Naive B cell (primary cell): ENCODE data around the gene UNC5B. TPM values are rescaled to one million over a fixed set of nuclear protein-coding genes. Genes with fewer than 3 reads are reported as not detected.
"Not testable (repeated sequence)": the region's sequence is repeated elsewhere in the genome, so short reads cannot be mapped to it uniquely, and the experiment has no call there.

Source experiments
- ATAC-seq, 2 donors: fragments of 150-1000 bp; cut with Tn5 transposase; 2 replicates each; pipeline ENCODE4 v1.10.0; 2021; ENCODE audit warnings: low read depth in 2 of 2, mild to moderate bottlenecking in 2 of 2, moderate library complexity in 2 of 2
- DNase-seq: peaks from one replicate; pipeline ENCODE4 v3.0.0; 2022
- H3K27ac Mint-ChIP-seq, 6 donors: one replicate each; pipeline ENCODE4 v1.8.0; 2020 to 2022; ENCODE audit warnings: mild to moderate bottlenecking in 6 of 6, mixed read lengths in 6 of 6, moderate library complexity in 5 of 6, inconsistent platforms in 2 of 6
- H3K27me3 Mint-ChIP-seq, 3 donors: one replicate each; pipeline ENCODE4 v1.8.0; 2021 to 2022; ENCODE audit warnings: mixed read lengths in 3 of 3, mild to moderate bottlenecking in 1 of 3
- H3K36me3 Mint-ChIP-seq, 2 donors: one replicate each; pipeline ENCODE4 v1.8.0; 2020 to 2022; ENCODE audit warnings: mixed read lengths in 2 of 2, inconsistent platforms in 1 of 2, mild to moderate bottlenecking in 1 of 2
- H3K4me1 Mint-ChIP-seq, 3 donors: one replicate each; pipeline ENCODE4 v1.8.0; 2020 to 2022; ENCODE audit warnings: mixed read lengths in 3 of 3, inconsistent platforms in 1 of 3, mild to moderate bottlenecking in 1 of 3, moderate library complexity in 1 of 3
- H3K4me3 Mint-ChIP-seq, 8 donors: one replicate each; pipeline ENCODE4 v1.8.0; 2020 to 2022; ENCODE audit warnings: mild to moderate bottlenecking in 8 of 8, mixed read lengths in 8 of 8, moderate library complexity in 8 of 8, inconsistent platforms in 2 of 8
- H3K9me3 Mint-ChIP-seq, 7 donors: one replicate each; pipeline ENCODE4 v1.8.0; 2020 to 2022; ENCODE audit warnings: mixed read lengths in 7 of 7, mild to moderate bottlenecking in 5 of 7, inconsistent platforms in 2 of 7, moderate library complexity in 1 of 7
- polyA plus RNA-seq, 6 donors: library from polyadenylated mRNA; unstranded; fragments of 300-500 nt; fragmentation: Illumina TruSeq; gene quantifications; one replicate each; pipeline ENCODE4 v1.2.3, GENCODE V29; 2021; ENCODE audit warnings: low read depth in 6 of 6

UNC5B gene
- polyA plus RNA-seq, 6 donors from 2014 or later = not detected

DNA sequence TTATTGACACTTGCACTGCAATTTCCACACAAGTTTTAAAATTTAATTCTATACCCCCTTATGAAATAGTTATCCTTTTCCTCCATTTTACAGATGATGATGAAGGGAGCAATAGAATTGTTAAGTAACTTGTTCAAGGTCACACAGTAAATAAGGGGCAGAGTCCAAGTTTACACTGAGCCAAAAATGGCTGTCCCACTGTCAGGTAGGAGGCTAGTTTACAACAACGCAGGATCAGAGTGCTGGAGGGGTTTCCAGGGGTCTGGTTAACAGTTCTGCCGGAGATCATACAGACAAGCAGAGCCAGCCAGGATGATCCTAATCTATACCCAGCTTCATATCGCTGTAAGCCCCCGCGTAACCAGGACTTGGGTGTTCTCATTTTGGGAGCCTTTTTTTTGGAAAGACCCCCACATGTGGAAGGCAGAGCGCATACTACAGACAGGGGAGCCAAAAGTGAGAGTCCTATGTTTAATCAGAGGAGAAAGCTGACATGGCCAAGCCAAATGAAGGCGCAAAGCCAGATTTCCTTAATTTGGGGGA, 524 bp upstream of the UNC5B start:
- peaks cover 7 to 29% (median 9%) of the 10 kb centered on the region in 3 donors for H3K4me1 Mint-ChIP-seq
- DNase-seq (no peak), ATAC-seq (no peak)
- H3K4me3 Mint-ChIP-seq = peak overlapping the region; percentile 60 to 90 (median 64)
- H3K9me3 Mint-ChIP-seq = no peaks in the 10 kb centered on the region
- H3K27me3 Mint-ChIP-seq = peaks cover 50 to 91% (median 66%) of the 10 kb centered on the region in 3 donors
- H3K27ac Mint-ChIP-seq = no peak overlapping the region
- no peaks in the 10 kb centered on the region for H3K36me3 Mint-ChIP-seq

GRCh38 chr10:71213127-71213621, 804 bp downstream of the UNC5B start:
- H3K9me3 Mint-ChIP-seq = no peaks in the 10 kb centered on the region
- peaks cover 45 to 87% (median 63%) of the 10 kb centered on the region in 3 donors for H3K27me3 Mint-ChIP-seq
- DNase-seq (no peak), ATAC-seq (no peak)
- H3K27ac Mint-ChIP-seq = no peak overlapping the region
- H3K4me3 Mint-ChIP-seq = peak overlapping the region; percentile 60 to 91 (median 80)
- H3K4me1 Mint-ChIP-seq = peaks cover 13 to 35% (median 16%) of the 10 kb centered on the region in 3 donors
- no peaks in the 10 kb centered on the region for H3K36me3 Mint-ChIP-seq

DNA sequence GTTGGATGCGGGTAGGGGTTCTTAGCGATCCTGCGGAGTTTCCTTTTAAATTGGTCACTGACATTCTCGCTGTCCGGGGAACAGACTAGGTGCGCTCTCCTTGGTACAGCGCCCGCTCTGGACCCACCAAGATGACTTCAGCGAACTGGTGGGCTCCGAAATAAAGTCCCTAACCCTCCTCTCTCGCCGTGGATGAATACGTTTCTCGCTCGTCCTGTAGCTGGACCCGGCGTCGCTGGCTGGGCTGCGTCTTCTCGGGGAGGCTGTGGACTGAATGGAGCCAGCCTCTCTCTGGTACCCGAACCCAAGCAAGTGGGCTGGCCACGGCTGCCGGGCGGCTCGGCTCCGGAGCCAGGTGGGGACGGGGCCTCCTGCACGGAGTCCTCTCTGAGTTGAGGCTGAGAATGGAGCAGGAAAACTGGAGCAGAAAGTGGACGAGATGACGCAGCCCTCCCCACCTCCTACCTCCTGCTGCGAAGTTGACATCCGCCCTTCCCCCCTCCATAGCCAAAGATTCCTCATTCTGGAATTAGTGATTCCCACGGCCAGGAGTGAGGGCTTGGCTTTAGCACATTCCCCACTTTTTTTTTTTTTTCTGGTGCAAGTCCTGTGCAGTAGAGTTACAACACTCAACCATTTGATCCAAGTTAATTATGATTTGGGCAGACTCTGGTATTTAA, 1.5 kb downstream of the UNC5B start:
- ATAC-seq (no peak), DNase-seq (no peak)
- no peaks in the 10 kb centered on the region for H3K9me3 Mint-ChIP-seq
- H3K36me3 Mint-ChIP-seq = no peaks in the 10 kb centered on the region
- H3K27ac Mint-ChIP-seq = no peak overlapping the region
- H3K27me3 Mint-ChIP-seq = peaks cover 47 to 87% (median 63%) of the 10 kb centered on the region in 3 donors
- H3K4me1 Mint-ChIP-seq = peaks cover 15 to 35% (median 16%) of the 10 kb centered on the region in 3 donors
- peak overlapping the region in 6 of 8 donors; percentile 50 to 83 (median 66) for H3K4me3 Mint-ChIP-seq

DNA sequence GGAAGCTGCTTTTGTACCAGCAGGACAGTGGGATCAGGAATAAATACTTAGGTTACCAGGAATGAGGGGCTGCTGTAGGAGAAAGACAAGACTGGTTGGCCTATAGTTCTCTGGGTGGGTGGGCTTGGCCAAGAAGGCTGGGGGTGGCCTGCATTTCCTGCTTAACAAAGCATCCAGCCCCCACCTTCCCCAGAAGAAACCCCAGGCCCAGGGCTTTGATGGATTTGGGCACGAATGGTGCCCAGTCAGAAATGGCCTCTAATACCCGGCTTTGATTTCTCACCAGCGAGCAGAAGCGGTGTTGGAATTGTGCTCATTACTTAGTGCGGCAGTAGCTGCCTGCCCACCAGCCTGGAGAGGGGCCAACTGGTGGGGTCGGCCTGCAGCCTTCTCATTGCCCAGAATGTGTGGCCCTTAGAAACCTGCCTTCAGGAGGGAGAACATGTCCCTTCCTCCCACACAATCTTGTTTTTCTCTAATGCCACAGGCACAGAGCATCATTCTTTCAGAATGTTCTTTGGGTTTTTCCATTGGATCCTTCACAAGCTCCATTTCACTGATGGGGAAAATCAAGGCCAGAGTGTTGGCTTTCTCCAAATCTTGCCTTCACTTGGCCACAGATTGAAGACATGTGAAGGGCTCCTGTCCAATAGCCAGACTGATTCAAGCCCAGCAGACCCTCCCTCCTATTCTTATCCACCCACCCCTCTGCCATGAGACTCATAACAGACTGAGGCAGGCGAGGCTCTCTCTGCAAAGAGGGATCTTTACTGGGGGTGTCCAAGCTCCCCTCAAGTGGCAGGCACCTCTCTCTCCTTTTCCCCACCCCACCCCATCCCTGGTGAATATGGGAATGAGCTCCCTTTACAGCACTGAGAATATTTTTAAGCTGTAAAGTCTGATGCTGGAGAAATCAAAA, 2.5 kb downstream of the UNC5B start:
- Mint-ChIP-seq H3K36me3 (no peaks in the 10 kb centered on the region), H3K27ac (no peak overlapping the region), H3K27me3 (peaks cover 54 to 87% (median 69%) of the 10 kb centered on the region in 3 donors), H3K4me1 (peaks cover 15 to 33% (median 16%) of the 10 kb centered on the region in 3 donors), H3K9me3 (no peaks in the 10 kb centered on the region), H3K4me3 (peak overlapping the region in 5 of 8 donors; percentile 25 to 83 (median 40))
- ATAC-seq = no peak
- DNase-seq = no peak

DNA sequence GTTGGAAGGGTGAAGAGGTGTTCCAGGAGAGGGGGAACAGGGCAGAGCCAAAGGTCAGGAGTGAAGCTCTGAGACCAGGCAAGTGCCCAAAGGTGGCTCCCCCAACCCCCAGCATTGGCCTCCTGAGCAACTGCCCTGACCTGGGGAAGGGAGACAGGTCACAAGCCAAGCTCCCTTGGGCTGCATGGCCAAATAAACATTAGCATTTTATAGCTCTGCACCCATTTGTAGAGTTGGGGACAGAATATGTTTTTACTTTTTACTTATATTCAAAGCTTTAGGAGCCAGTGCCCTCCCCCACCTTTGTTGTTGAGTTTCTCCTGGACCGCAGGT, 4.0 kb downstream of the UNC5B start:
- Mint-ChIP-seq H3K4me1 (peaks cover 15 to 33% (median 16%) of the 10 kb centered on the region in 3 donors), H3K4me3 (peak overlapping the region in 4 of 8 donors; percentile 30 to 68 (median 42)), H3K9me3 (no peaks in the 10 kb centered on the region), H3K36me3 (no peaks in the 10 kb centered on the region), H3K27me3 (peaks cover 44 to 87% (median 69%) of the 10 kb centered on the region in 3 donors), H3K27ac (no peak overlapping the region)
- ATAC-seq (no peak), DNase-seq (no peak)

DNA sequence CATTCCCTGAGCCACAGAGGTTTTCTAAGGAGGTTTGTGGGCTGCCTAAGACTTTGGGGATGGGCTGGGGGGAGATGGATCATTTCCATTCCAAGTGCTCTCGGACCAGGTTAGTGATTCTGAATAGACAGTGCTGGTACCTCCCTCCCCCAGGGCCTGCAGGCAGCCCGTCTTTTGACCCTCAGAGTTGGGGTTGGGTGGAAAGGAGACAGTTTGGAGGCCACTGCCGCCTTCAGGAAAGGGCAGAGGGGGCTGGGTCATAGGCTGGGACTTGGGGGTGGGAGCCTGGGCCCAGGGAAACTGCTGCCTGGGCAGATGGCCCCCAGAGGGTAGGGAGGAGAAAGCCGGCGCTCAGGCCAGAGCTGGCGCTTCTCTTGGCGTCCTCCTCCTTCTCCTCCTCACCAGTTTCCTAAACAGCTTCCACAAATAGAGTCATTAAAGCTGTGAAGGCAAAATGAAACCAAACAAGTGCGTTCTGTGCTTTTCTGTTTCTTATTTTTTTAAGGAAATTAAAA, 4.4 kb downstream of the UNC5B start:
- Mint-ChIP-seq H3K36me3 (no peaks in the 10 kb centered on the region), H3K9me3 (no peaks in the 10 kb centered on the region), H3K4me3 (peak overlapping the region in 6 of 8 donors; percentile 16 to 68 (median 52)), H3K27me3 (peaks cover 44 to 87% (median 69%) of the 10 kb centered on the region in 3 donors), H3K27ac (no peak overlapping the region), H3K4me1 (peaks cover 14 to 29% (median 15%) of the 10 kb centered on the region in 3 donors)
- DNase-seq = no peak
- ATAC-seq = no peak

- no peaks in the 10 kb centered on the region for H3K36me3 Mint-ChIP-seq
- H3K27ac Mint-ChIP-seq = no peak overlapping the region
- H3K4me3 Mint-ChIP-seq = peak overlapping the region in 5 of 8 donors; percentile 48 to 67 (median 55)
- H3K27me3 Mint-ChIP-seq = peaks cover 46 to 91% (median 67%) of the 10 kb centered on the region in 3 donors
- DNase-seq (no peak), ATAC-seq (no peak)
- H3K4me1 Mint-ChIP-seq = peaks cover 13 to 25% (median 15%) of the 10 kb centered on the region in 3 donors
- no peaks in the 10 kb centered on the region for H3K9me3 Mint-ChIP-seq
Measured at GRCh38 chr10:71217266-71218045, 5.1 kb downstream of the UNC5B start.

- Mint-ChIP-seq H3K4me3 (peak overlapping the region in 4 of 8 donors; percentile 3 to 67 (median 37)), H3K27ac (no peak overlapping the region)
- no peak for ATAC-seq
Measured at GRCh38 chr10:71218046-71218650, 5.8 kb downstream of the UNC5B start.

DNA sequence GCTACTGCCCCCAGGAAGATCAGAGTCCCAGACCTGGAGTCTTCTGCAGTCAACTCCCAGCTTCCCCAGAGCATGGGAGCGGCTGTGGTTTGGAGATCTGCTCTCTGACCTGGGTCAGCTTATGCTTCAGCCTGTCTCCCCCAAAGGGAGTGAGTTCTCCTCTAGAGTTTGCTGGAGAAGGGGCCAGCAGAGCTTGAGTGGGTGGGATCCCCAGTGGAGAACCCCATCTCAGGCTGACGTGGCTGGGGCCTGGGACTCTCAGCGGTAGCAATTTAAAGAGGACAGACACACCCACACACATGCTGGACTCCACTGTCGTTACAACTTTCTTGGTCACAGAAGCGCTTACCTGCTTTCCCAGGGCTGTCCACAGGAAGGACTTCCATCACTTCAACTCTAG, 6.3 kb downstream of the UNC5B start:
- DNase-seq = no peak
- peak overlapping the region in 1 of 8 donors; percentile 15 for H3K4me3 Mint-ChIP-seq

More at GRCh38 chr10:71218046-71218650, 5.8 kb downstream of the UNC5B start:
- H3K36me3 Mint-ChIP-seq = no peaks in the 10 kb centered on the region
- peaks cover 46 to 93% (median 67%) of the 10 kb centered on the region in 3 donors for H3K27me3 Mint-ChIP-seq
- peaks cover 12 to 23% (median 13%) of the 10 kb centered on the region in 3 donors for H3K4me1 Mint-ChIP-seq
- DNase-seq = no peak
- H3K9me3 Mint-ChIP-seq = no peaks in the 10 kb centered on the region

GRCh38 chr10:71219236-71219917, 7.0 kb downstream of the UNC5B start:
- DNase-seq, ATAC-seq, H3K9me3 Mint-ChIP-seq, H3K27ac Mint-ChIP-seq, H3K4me3 Mint-ChIP-seq, H3K36me3 Mint-ChIP-seq: not testable (repeated sequence)
- H3K27me3 Mint-ChIP-seq = peaks cover 43 to 86% (median 61%) of the 10 kb centered on the region in 3 donors
- peaks cover 8 to 17% (median 10%) of the 10 kb centered on the region in 3 donors for H3K4me1 Mint-ChIP-seq

More for the DNA sequence above, 6.3 kb downstream of the UNC5B start:
- no peak for ATAC-seq
- Mint-ChIP-seq H3K9me3 (no peaks in the 10 kb centered on the region), H3K27ac (no peak overlapping the region), H3K27me3 (peaks cover 46 to 93% (median 67%) of the 10 kb centered on the region in 3 donors), H3K36me3 (no peaks in the 10 kb centered on the region), H3K4me1 (peaks cover 8 to 20% (median 10%) of the 10 kb centered on the region in 3 donors)

GRCh38 chr10:71219918-71220688, 7.7 kb downstream of the UNC5B start:
- no peaks in the 10 kb centered on the region for H3K9me3 Mint-ChIP-seq
- no peak for ATAC-seq
- H3K4me3 Mint-ChIP-seq = no peak overlapping the region
- H3K4me1 Mint-ChIP-seq = peaks cover 8 to 16% (median 10%) of the 10 kb centered on the region in 3 donors
- H3K27me3 Mint-ChIP-seq = peaks cover 36 to 85% (median 57%) of the 10 kb centered on the region in 3 donors
- H3K27ac Mint-ChIP-seq = no peak overlapping the region
- no peaks in the 10 kb centered on the region for H3K36me3 Mint-ChIP-seq
- no peak for DNase-seq
